ENCODE data around the gene WNT11. TPM values are rescaled to one million over a fixed set of nuclear protein-coding genes. Genes with fewer than 3 reads are reported as not detected.

WNT11 gene
- total RNA-seq, 1 experiment from 2014 or later = 0.30 TPM

DNA sequence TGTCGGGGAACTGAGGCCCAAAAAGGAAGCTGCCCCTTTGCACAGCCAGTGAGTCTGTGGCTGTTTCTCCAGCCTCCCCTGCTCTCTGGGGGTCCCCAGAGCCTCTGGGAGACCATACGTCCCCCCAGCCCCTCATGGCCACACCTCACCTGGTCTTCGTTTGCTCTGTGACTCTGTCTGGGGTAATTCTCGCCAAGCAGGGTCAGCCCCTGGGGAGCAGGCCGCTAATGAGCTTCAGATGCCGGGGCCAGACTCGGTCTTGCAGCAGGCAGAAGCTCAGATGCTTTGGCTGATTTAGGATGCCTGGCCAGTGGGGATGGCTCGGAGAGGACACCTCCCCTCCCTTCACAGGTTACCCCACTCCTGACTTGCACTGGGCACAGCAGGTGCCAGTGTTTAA, 24.1 kb upstream of the WNT11 start:
- no peak for DNase-seq
- Histone ChIP-seq H3K4me1 (ENCODE audit: low read length) (peaks cover 18% of the 10 kb centered on the region), H3K36me3 (ENCODE audit: insufficient read depth, low read length) (no peaks in the 10 kb centered on the region), H3K9me2 (replicated peaks; ENCODE audit: insufficient read depth, low read length) (no peaks in the 10 kb centered on the region), H3K27me3 (ENCODE audit: low read length) (no peaks in the 10 kb centered on the region), H3K4me2 (ENCODE audit: low read depth, low read length, poor library complexity, severe bottlenecking) (no peak overlapping the region), H3K9ac (ENCODE audit: low read length) (no peak overlapping the region), H3K27ac (ENCODE audit: low read length) (no peak overlapping the region), H2AFZ (ENCODE audit: low read length) (no peak overlapping the region), H4K20me1 (ENCODE audit: insufficient read depth, low read depth, low read length) (no peaks in the 10 kb centered on the region), H3K9me3 (ENCODE audit: low read length) (no peaks in the 10 kb centered on the region), H3K4me3 (ENCODE audit: low read length) (no peak overlapping the region), H3K79me2 (ENCODE audit: low read length) (no peaks in the 10 kb centered on the region)

DNA sequence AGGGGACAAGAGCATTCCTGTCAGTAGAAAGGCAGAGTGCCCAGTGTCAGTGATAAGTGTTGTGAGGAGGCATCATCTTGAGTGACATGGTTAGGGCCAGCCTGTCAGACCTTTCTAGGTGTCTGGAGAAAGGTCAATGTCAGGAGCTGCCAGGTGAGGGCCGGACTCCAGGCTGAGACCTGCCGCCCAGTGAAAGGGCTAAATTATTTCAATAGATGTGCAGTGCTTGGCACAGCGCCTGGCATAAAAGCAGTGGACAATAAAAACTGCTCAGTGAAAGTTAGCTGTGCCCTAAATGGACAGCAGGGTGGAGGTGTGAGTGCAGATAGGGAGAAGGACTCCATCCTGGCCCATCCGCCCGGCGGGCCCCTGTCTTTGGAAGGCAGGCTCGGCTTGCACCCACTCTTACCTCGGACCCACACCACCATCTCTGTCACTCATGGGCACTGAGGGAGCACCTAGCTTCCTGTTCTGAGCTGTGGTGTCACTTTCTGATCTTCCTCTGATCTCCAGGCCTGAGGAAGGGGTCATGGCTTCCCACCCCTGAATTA, 23.5 kb upstream of the WNT11 start:
- H3K9me2 ChIP-seq (replicated peaks; ENCODE audit: insufficient read depth, low read length) = no peaks in the 10 kb centered on the region
- H3K9ac ChIP-seq (ENCODE audit: low read length) = no peak overlapping the region
- H3K27ac ChIP-seq (ENCODE audit: low read length) = no peak overlapping the region
- no peak overlapping the region for H3K4me3 ChIP-seq (ENCODE audit: low read length)
- no peak overlapping the region for H2AFZ ChIP-seq (ENCODE audit: low read length)
- no peak overlapping the region for H3K4me2 ChIP-seq (ENCODE audit: low read depth, low read length, poor library complexity, severe bottlenecking)
- no peak for DNase-seq
- no peaks in the 10 kb centered on the region for H3K79me2 ChIP-seq (ENCODE audit: low read length)
- H3K27me3 ChIP-seq (ENCODE audit: low read length) = no peaks in the 10 kb centered on the region
- H3K36me3 ChIP-seq (ENCODE audit: insufficient read depth, low read length) = no peaks in the 10 kb centered on the region
- peaks cover 16% of the 10 kb centered on the region for H3K4me1 ChIP-seq (ENCODE audit: low read length)
- H4K20me1 ChIP-seq (ENCODE audit: insufficient read depth, low read depth, low read length) = no peaks in the 10 kb centered on the region
- H3K9me3 ChIP-seq (ENCODE audit: low read length) = no peaks in the 10 kb centered on the region

- Histone ChIP-seq H2AFZ (ENCODE audit: low read length) (no peak overlapping the region), H3K4me3 (ENCODE audit: low read length) (no peak overlapping the region), H3K9me3 (ENCODE audit: low read length) (no peaks in the 10 kb centered on the region), H3K79me2 (ENCODE audit: low read length) (no peaks in the 10 kb centered on the region), H4K20me1 (ENCODE audit: insufficient read depth, low read depth, low read length) (no peaks in the 10 kb centered on the region), H3K27ac (ENCODE audit: low read length) (no peak overlapping the region), H3K4me1 (ENCODE audit: low read length) (peaks cover 7% of the 10 kb centered on the region), H3K27me3 (ENCODE audit: low read length) (no peaks in the 10 kb centered on the region), H3K9ac (ENCODE audit: low read length) (no peak overlapping the region), H3K4me2 (ENCODE audit: low read depth, low read length, poor library complexity, severe bottlenecking) (no peak overlapping the region), H3K36me3 (ENCODE audit: insufficient read depth, low read length) (no peaks in the 10 kb centered on the region), H3K9me2 (replicated peaks; ENCODE audit: insufficient read depth, low read length) (no peaks in the 10 kb centered on the region)
- no peak for DNase-seq
These were observed 22.5 kb upstream of the WNT11 start for GRCh38 chr11:76228875-76229149.

- no peak overlapping the region for H3K9ac ChIP-seq (ENCODE audit: low read length)
- no peaks in the 10 kb centered on the region for H3K36me3 ChIP-seq (ENCODE audit: insufficient read depth, low read length)
- H3K79me2 ChIP-seq (ENCODE audit: low read length) = no peaks in the 10 kb centered on the region
- H4K20me1 ChIP-seq (ENCODE audit: insufficient read depth, low read depth, low read length) = no peaks in the 10 kb centered on the region
- peaks cover 4% of the 10 kb centered on the region; the same call in 1 of the 2 replicates for H3K4me1 ChIP-seq (ENCODE audit: low read length)
- H3K27ac ChIP-seq (ENCODE audit: low read length) = no peak overlapping the region
- H3K4me2 ChIP-seq (ENCODE audit: low read depth, low read length, poor library complexity, severe bottlenecking) = no peak overlapping the region
- DNase-seq = no peak
- no peak overlapping the region for H3K4me3 ChIP-seq (ENCODE audit: low read length)
- no peaks in the 10 kb centered on the region for H3K27me3 ChIP-seq (ENCODE audit: low read length)
- H3K9me2 ChIP-seq (replicated peaks; ENCODE audit: insufficient read depth, low read length) = no peaks in the 10 kb centered on the region
- no peak overlapping the region for H2AFZ ChIP-seq (ENCODE audit: low read length)
- no peaks in the 10 kb centered on the region for H3K9me3 ChIP-seq (ENCODE audit: low read length)
These were observed 22.0 kb upstream of the WNT11 start for GRCh38 chr11:76228071-76228874.

- H3K4me3 ChIP-seq (ENCODE audit: low read length) = no peak overlapping the region
These were observed 20.3 kb upstream of the WNT11 start for GRCh38 chr11:76226626-76227025.

DNA sequence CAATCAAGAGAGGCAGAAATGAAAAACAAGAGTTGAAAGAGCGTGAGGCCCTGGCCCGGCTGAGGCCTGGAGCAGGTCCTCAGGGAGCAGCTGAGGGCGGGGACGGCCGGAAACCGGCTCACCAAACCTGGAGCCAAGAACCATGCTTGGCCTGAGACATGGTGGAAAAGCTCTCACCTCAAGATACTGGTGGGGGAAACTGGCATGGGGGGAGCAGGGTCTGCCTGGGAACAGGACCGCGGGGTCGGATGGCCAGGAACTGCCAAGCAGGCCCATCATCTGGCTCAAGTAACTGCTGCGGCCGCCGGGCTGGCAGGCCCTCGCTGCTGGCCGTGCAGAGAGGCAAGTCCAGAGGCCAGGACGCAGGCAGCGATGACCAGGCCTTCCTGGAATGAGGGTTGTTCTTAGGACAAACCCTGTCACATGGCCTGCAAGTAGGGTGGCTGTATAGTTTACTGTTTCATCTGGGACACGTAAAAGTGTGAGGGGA, 18.9 kb upstream of the WNT11 start:
- Histone ChIP-seq H3K4me1 (ENCODE audit: low read length) (peaks cover 4% of the 10 kb centered on the region; the same call in 1 of the 2 replicates), H3K9me3 (ENCODE audit: low read length) (no peaks in the 10 kb centered on the region), H3K9me2 (replicated peaks; ENCODE audit: insufficient read depth, low read length) (no peaks in the 10 kb centered on the region), H3K27ac (ENCODE audit: low read length) (no peak overlapping the region), H3K9ac (ENCODE audit: low read length) (no peak overlapping the region), H3K4me2 (ENCODE audit: low read depth, low read length, poor library complexity, severe bottlenecking) (no peak overlapping the region), H3K36me3 (ENCODE audit: insufficient read depth, low read length) (no peaks in the 10 kb centered on the region), H3K79me2 (ENCODE audit: low read length) (no peaks in the 10 kb centered on the region), H3K4me3 (ENCODE audit: low read length) (no peak overlapping the region), H2AFZ (ENCODE audit: low read length) (no peak overlapping the region), H3K27me3 (ENCODE audit: low read length) (no peaks in the 10 kb centered on the region), H4K20me1 (ENCODE audit: insufficient read depth, low read depth, low read length) (no peaks in the 10 kb centered on the region)
- DNase-seq = no peak

More at GRCh38 chr11:76226626-76227025, 20.3 kb upstream of the WNT11 start:
- H2AFZ ChIP-seq (ENCODE audit: low read length) = no peak overlapping the region
- no peaks in the 10 kb centered on the region for H3K27me3 ChIP-seq (ENCODE audit: low read length)
- no peaks in the 10 kb centered on the region for H3K9me3 ChIP-seq (ENCODE audit: low read length)
- H3K27ac ChIP-seq (ENCODE audit: low read length) = no peak overlapping the region
- no peaks in the 10 kb centered on the region for H3K9me2 ChIP-seq (replicated peaks; ENCODE audit: insufficient read depth, low read length)
- H3K9ac ChIP-seq (ENCODE audit: low read length) = no peak overlapping the region
- no peaks in the 10 kb centered on the region for H3K79me2 ChIP-seq (ENCODE audit: low read length)
- no peak overlapping the region for H3K4me2 ChIP-seq (ENCODE audit: low read depth, low read length, poor library complexity, severe bottlenecking)
- no peaks in the 10 kb centered on the region for H3K36me3 ChIP-seq (ENCODE audit: insufficient read depth, low read length)
- H4K20me1 ChIP-seq (ENCODE audit: insufficient read depth, low read depth, low read length) = no peaks in the 10 kb centered on the region
- no peak for DNase-seq
- peaks cover 7% of the 10 kb centered on the region; the same call in 1 of the 2 replicates for H3K4me1 ChIP-seq (ENCODE audit: low read length)

- H3K4me2 ChIP-seq (ENCODE audit: low read depth, low read length, poor library complexity, severe bottlenecking) = no peak overlapping the region
- H4K20me1 ChIP-seq (ENCODE audit: insufficient read depth, low read depth, low read length) = no peaks in the 10 kb centered on the region
- H3K9me3 ChIP-seq (ENCODE audit: low read length) = no peaks in the 10 kb centered on the region
- H3K4me3 ChIP-seq (ENCODE audit: low read length) = no peak overlapping the region
- H3K27ac ChIP-seq (ENCODE audit: low read length) = no peak overlapping the region
- H3K4me1 ChIP-seq (ENCODE audit: low read length) = peaks cover 4% of the 10 kb centered on the region; the same call in 1 of the 2 replicates
- no peak for DNase-seq
- H3K79me2 ChIP-seq (ENCODE audit: low read length) = no peaks in the 10 kb centered on the region
- H3K27me3 ChIP-seq (ENCODE audit: low read length) = no peaks in the 10 kb centered on the region
- no peak overlapping the region for H2AFZ ChIP-seq (ENCODE audit: low read length)
- H3K36me3 ChIP-seq (ENCODE audit: insufficient read depth, low read length) = no peaks in the 10 kb centered on the region
- H3K9me2 ChIP-seq (replicated peaks; ENCODE audit: insufficient read depth, low read length) = no peaks in the 10 kb centered on the region
- H3K9ac ChIP-seq (ENCODE audit: low read length) = no peak overlapping the region
These were observed 18.3 kb upstream of the WNT11 start for GRCh38 chr11:76224461-76225121.

DNA sequence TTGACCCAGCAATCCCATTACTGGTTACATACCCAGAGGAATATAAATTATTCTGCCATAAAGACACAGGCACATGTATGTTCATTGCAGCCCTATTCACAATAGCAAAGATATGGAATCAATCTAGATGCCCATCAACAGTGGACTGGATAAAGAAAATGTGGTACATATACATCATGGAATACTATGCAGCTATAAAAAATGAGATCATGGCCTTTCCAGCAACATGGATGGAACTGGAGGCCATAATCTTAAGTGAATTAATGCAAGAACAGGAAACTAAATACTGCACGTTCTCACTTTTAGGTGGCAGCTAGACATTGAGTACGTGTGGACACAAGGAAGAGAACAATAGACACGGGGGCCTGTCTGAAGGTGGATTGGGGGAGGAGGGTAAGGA, 15.1 kb upstream of the WNT11 start:
- Histone ChIP-seq H3K79me2 (ENCODE audit: low read length) (no peaks in the 10 kb centered on the region), H3K4me3 (ENCODE audit: low read length) (no peak overlapping the region), H2AFZ (ENCODE audit: low read length) (no peak overlapping the region), H3K27me3 (ENCODE audit: low read length) (no peaks in the 10 kb centered on the region), H3K9me3 (ENCODE audit: low read length) (no peaks in the 10 kb centered on the region), H4K20me1 (ENCODE audit: insufficient read depth, low read depth, low read length) (no peaks in the 10 kb centered on the region), H3K4me2 (ENCODE audit: low read depth, low read length, poor library complexity, severe bottlenecking) (no peak overlapping the region), H3K4me1 (ENCODE audit: low read length) (peaks cover 4% of the 10 kb centered on the region; the same call in 1 of the 2 replicates), H3K9ac (ENCODE audit: low read length) (no peak overlapping the region), H3K36me3 (ENCODE audit: insufficient read depth, low read length) (no peaks in the 10 kb centered on the region), H3K27ac (ENCODE audit: low read length) (no peak overlapping the region), H3K9me2 (replicated peaks; ENCODE audit: insufficient read depth, low read length) (no peaks in the 10 kb centered on the region)
- no peak for DNase-seq
